HEK293T (cell line): ENCODE results near the gene RPS6KA5.
A peak's percentile ranks its signal among the peaks of the same experiment; 100 is the strongest.

Experiments used
- CTCF ChIA-PET: fragments of 350-600 bp; formaldehyde crosslinking; extraction: SDS; loops from one replicate; lab custom pipeline; 2021; ENCODE audit warnings: antibody characterized with exemption, inconsistent platforms; lab: Yijun Ruan, JAX
- POLR2A ChIA-PET: fragments of 350-600 bp; formaldehyde crosslinking; extraction: SDS; loops from one replicate; lab custom pipeline; 2020; ENCODE audit warnings: antibody characterized with exemption, inconsistent platforms; lab: Yijun Ruan, JAX
- DNase-seq: peaks from one replicate; pipeline ENCODE4 v3.0.0; 2012; ENCODE audit warnings: mixed read lengths; ENCODE audit errors: extremely low spot score
- ARNT ChIP-seq: fragments of 450-650 bp; IDR thresholded peaks from 2 replicates; pipeline ENCODE4 v1.6.1; 2017; ENCODE audit warnings: mild to moderate bottlenecking
- BHLHE40 ChIP-seq: fragments of 450-650 bp; IDR thresholded peaks from 2 replicates; pipeline ENCODE4 v1.6.1; 2016; ENCODE audit warnings: mild to moderate bottlenecking, moderate library complexity, borderline replicate concordance
- CTBP1 ChIP-seq: fragments of 450-650 bp; IDR thresholded peaks from 2 replicates; pipeline ENCODE4 v1.6.1; 2016; ENCODE audit warnings: borderline replicate concordance
- ELF4 ChIP-seq: fragments of 450-650 bp; IDR thresholded peaks from 2 replicates; pipeline ENCODE4 v1.6.1; 2017; ENCODE audit warnings: antibody characterized with exemption
- FOXA1 ChIP-seq: fragments of 450-650 bp; IDR thresholded peaks from 2 replicates; pipeline ENCODE4 v1.6.1; 2016; ENCODE audit warnings: mild to moderate bottlenecking
- FOXK2 ChIP-seq: fragments of 450-650 bp; IDR thresholded peaks from 2 replicates; pipeline ENCODE4 v1.6.1; 2016; ENCODE audit warnings: mild to moderate bottlenecking
- FOXM1 ChIP-seq: fragments of 450-650 bp; IDR thresholded peaks from 2 replicates; pipeline ENCODE4 v1.6.1; 2017; ENCODE audit warnings: mild to moderate bottlenecking, borderline replicate concordance
- HDGF ChIP-seq: fragments of 450-650 bp; IDR thresholded peaks from 2 replicates; pipeline ENCODE4 v1.6.1; 2017; ENCODE audit warnings: antibody characterized with exemption, borderline replicate concordance
- L3MBTL2 ChIP-seq: fragments of 450-650 bp; conservative IDR thresholded peaks from 2 replicates; pipeline ENCODE4 v1.6.1; 2016; ENCODE audit warnings: mild to moderate bottlenecking
- LEF1 ChIP-seq: fragments of 450-650 bp; IDR thresholded peaks from 2 replicates; pipeline ENCODE4 v1.6.1; 2017; ENCODE audit warnings: mild to moderate bottlenecking, borderline replicate concordance
- NFRKB ChIP-seq: fragments of 450-650 bp; IDR thresholded peaks from 2 replicates; pipeline ENCODE4 v1.6.1; 2016; ENCODE audit warnings: mild to moderate bottlenecking, moderate library complexity
- PKNOX1 ChIP-seq: fragments of 450-650 bp; IDR thresholded peaks from 2 replicates; pipeline ENCODE4 v1.6.1; 2016
- SP1 ChIP-seq: fragments of 450-650 bp; IDR thresholded peaks from 2 replicates; pipeline ENCODE4 v1.6.1; 2017
- SUZ12 ChIP-seq: fragments of 450-650 bp; IDR thresholded peaks from 2 replicates; pipeline ENCODE4 v1.6.1; 2016; ENCODE audit warnings: mild to moderate bottlenecking
- TARDBP ChIP-seq: fragments of 450-650 bp; IDR thresholded peaks from 2 replicates; pipeline ENCODE4 v1.6.1; 2016
- ZNF384 ChIP-seq: fragments of 450-650 bp; IDR thresholded peaks from 2 replicates; pipeline ENCODE4 v1.6.1; 2016

The RPS6KA5 gene

GRCh38 chr14:90924621-90925340 lies 135.7 kb downstream of the RPS6KA5 start:
- TF ChIP-seq FOXK2 (no peak), FOXM1 (no peak), SUZ12 (no peak), L3MBTL2 (no peak)
- no peak for DNase-seq
- ChIA-PET POLR2A (no interaction called here), CTCF (no interaction called here)

GRCh38 chr14:90922141-90922540 lies 138.3 kb downstream of the RPS6KA5 start:
- ChIA-PET POLR2A (no interaction called here), CTCF (no interaction called here)
- no peak for DNase-seq
- TF ChIP-seq HDGF = no peak
- TF ChIP-seq TARDBP = no peak
- no peak for TF ChIP-seq LEF1
- no peak for TF ChIP-seq L3MBTL2
- TF ChIP-seq BHLHE40 = no peak
- TF ChIP-seq SUZ12 = no peak
- TF ChIP-seq NFRKB = no peak
- no peak for TF ChIP-seq ELF4
- no peak for TF ChIP-seq FOXM1
- no peak for TF ChIP-seq FOXK2

- no peak for TF ChIP-seq TARDBP
- TF ChIP-seq NFRKB = no peak
- no peak for TF ChIP-seq ARNT
- no peak for TF ChIP-seq FOXA1
- no peak for TF ChIP-seq SP1
- TF ChIP-seq PKNOX1 = no peak
- no peak for TF ChIP-seq ELF4
- TF ChIP-seq ZNF384 = no peak
- no peak for TF ChIP-seq CTBP1
- TF ChIP-seq LEF1 = no peak
- no peak for TF ChIP-seq SUZ12
- ChIA-PET POLR2A (interaction anchor here (0.6 to 1.2 kb wide), 2 partner anchors 17 to 149 kb away, joined by 3 read pairs; partner anchors contain the start of gene RPS6KA5), CTCF (no interaction called here)
- DNase-seq = no peak
These were observed 149.3 kb downstream of the RPS6KA5 start for GRCh38 chr14:90911121-90911520.

- TF ChIP-seq BHLHE40 (no peak), FOXK2 (no peak), ELF4 (no peak), SUZ12 (no peak), NFRKB (no peak), PKNOX1 (no peak), LEF1 (no peak), CTBP1 (no peak), FOXM1 (no peak), ARNT (no peak), FOXA1 (no peak), ZNF384 (no peak), L3MBTL2 (no peak), TARDBP (no peak), HDGF (no peak), SP1 (no peak)
- DNase-seq = no peak
- ChIA-PET CTCF (interaction anchor here (0.9 kb wide), 1 partner anchor 9 kb away, joined by 3 read pairs; no protein-coding TSS in a partner anchor), POLR2A (no interaction called here)
These were observed 153.3 kb downstream of the RPS6KA5 start for GRCh38 chr14:90907178-90907577.

DNA sequence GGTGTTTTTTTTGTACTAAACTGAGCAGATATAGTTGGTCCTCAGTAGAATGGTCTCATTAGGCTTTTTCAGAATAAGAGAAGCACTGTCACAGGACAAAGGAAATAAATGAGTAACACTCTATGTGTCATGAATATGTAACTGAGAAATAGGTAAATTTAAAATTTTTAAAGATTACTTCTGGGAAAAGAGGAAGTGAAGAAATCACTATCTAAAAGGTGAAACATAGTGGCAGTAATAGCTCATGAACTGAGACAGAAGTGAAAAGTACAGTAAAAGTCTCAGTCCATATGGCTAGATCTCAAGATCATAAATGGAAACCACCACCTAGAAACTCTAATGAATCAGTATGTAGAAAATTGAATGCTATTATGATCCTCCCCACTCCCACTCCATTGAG lies 154.9 kb downstream of the RPS6KA5 start:
- CTCF ChIA-PET = no interaction called here
- POLR2A ChIA-PET = no interaction called here
- DNase-seq = no peak
- TF ChIP-seq FOXA1 (no peak), CTBP1 (no peak), FOXM1 (no peak), SUZ12 (no peak), SP1 (no peak), LEF1 (no peak), ZNF384 (no peak), ELF4 (no peak), TARDBP (no peak), L3MBTL2 (no peak), FOXK2 (no peak), PKNOX1 (no peak)

DNA sequence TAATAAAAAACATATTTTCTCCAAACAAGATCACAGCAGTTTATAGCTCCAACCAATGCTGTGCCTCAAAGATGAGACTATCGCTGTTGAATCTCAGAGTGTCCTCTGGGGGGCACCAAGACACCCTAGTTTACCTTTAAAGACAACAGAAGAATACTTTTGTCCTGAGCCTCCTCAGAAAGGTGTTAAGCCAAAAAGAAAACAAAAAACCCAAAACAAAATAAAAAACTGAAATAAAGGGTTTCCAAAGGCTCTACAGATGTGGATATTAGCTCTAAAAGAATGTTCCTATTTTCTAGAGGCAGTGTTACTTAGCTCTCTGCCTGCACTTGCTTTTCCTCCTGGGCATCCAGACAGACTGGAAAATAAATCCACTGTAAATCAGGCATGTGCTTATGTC lies 157.3 kb downstream of the RPS6KA5 start:
- TF ChIP-seq FOXA1 = no peak
- TF ChIP-seq ARNT = no peak
- no peak for TF ChIP-seq FOXM1
- no peak for TF ChIP-seq ELF4
- no peak for TF ChIP-seq L3MBTL2
- no peak for TF ChIP-seq TARDBP
- TF ChIP-seq SP1 = no peak
- TF ChIP-seq NFRKB = no peak
- TF ChIP-seq ZNF384 = no peak
- peak; percentile 64 for DNase-seq
- ChIA-PET CTCF (interaction anchor here (0.6 to 2.3 kb wide), 16 partner anchors 8 to 489 kb away, joined by 3 to 31 read pairs (median 4); no protein-coding TSS in a partner anchor), POLR2A (interaction anchor here (1.3 kb wide), 1 partner anchor 158 kb away, joined by 8 read pairs; the partner anchor contains the start of gene RPS6KA5)
